Measurements from ENCODE around the gene HAVCR2.
"Not testable (repeated sequence)": the region's sequence is repeated elsewhere in the genome, so short reads cannot be mapped to it uniquely, and the experiment has no call there.

The HAVCR2 gene

DNA sequence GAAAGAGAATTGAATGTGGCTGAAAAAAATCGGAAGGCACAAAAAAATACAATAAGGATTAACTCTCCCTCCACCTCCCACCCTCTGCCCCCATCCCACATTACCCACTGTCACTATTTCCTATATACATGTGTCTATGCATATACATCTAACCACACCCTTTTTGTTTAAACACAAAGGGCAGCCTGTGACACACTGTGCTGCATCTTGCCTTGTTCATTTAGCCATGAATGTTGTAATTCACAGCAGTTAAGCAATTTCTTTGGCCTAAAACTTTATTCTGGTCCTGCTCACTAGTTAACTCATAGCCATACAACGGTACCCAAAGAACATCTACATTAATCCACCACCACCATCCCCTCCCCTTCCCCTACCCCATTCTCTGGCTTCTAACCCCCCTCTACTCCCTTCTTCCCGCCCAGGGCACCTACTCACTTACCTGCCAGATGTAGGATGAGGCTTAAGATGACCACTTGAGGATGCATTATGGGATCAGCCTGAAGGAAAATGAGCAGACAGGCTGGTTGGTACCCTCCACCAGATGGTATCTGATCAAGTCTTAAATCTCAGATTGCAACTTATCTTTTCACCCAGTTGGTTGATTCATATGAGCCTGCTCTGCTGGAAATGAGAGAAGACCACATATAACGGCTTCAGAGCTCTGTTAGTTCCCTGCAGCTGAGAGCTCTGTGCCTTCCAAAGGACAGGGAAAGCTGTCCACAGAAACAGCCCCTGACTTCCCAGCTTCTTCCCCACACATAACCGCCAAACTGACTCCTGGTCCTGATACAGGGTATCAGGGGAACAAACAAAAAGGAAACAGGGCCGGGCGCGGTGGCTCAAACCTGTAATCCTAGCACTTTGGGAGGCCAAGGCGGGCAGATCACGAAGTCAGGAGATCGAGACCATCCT, 51.1 kb downstream of the HAVCR2 start:
- Histone ChIP-seq H3K27ac (ENCODE audit: low read length) (no peak overlapping the region), H3K9me3 (ENCODE audit: insufficient read depth, low read length, severe bottlenecking) (no peaks in the 10 kb centered on the region), H3K79me2 (ENCODE audit: insufficient read depth, low read length) (no peaks in the 10 kb centered on the region), H3K9ac (ENCODE audit: low read depth, low read length) (no peak overlapping the region), H2AFZ (ENCODE audit: low read depth, low read length) (no peak overlapping the region), H3K4me1 (ENCODE audit: insufficient read depth, low read length) (no peaks in the 10 kb centered on the region), H3K4me3 (ENCODE audit: low read depth in 1 of 2, low read length in 2 of 2) (no peak overlapping the region), H4K20me1 (ENCODE audit: insufficient read depth, low read length) (no peaks in the 10 kb centered on the region), H3K36me3 (ENCODE audit: insufficient read depth, low read length) (no peaks in the 10 kb centered on the region), H3K4me2 (ENCODE audit: insufficient read depth, low read length) (no peak overlapping the region), H3K27me3 (ENCODE audit: insufficient read depth, low read length, poor library complexity) (no peaks in the 10 kb centered on the region)
- TF ChIP-seq, protein P1, sequence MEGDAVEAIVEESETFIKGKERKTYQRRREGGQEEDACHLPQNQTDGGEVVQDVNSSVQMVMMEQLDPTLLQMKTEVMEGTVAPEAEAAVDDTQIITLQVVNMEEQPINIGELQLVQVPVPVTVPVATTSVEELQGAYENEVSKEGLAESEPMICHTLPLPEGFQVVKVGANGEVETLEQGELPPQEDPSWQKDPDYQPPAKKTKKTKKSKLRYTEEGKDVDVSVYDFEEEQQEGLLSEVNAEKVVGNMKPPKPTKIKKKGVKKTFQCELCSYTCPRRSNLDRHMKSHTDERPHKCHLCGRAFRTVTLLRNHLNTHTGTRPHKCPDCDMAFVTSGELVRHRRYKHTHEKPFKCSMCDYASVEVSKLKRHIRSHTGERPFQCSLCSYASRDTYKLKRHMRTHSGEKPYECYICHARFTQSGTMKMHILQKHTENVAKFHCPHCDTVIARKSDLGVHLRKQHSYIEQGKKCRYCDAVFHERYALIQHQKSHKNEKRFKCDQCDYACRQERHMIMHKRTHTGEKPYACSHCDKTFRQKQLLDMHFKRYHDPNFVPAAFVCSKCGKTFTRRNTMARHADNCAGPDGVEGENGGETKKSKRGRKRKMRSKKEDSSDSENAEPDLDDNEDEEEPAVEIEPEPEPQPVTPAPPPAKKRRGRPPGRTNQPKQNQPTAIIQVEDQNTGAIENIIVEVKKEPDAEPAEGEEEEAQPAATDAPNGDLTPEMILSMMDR (IDR thresholded peaks at IDR 0.05; ENCODE audit: borderline replicate concordance, extremely low read depth, low read length, poor library complexity, severe bottlenecking), result no peak
- no peak for TF ChIP-seq EZH2 (IDR thresholded peaks at IDR 0.05; ENCODE audit: borderline replicate concordance, low read depth, low read length, severe bottlenecking)
- ATAC-seq (ENCODE audit: insufficient read depth, low read depth) (no peak), DNase-seq (no peak)

DNA sequence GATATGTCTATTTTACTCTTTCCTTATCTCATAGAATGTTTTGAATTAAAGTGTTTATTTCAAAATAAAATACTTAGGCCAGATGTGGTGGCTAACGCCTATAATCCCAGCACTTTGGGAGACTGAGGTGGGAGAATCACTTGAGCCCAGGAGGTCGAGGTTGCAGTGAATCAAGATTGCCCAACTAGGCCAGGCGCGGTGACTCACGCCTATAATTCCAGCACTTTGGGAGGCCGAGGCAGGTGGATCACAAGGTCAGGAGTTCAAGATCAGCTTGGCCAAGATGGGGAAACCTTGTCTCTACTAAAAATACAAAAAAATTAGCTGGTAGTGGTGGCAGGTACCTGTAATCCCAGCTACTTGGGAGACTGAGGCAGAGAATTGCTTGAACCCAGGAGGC, 52.0 kb downstream of the HAVCR2 start:
- not testable (repeated sequence) for H3K4me1 ChIP-seq (ENCODE audit: insufficient read depth, low read length); H3K4me2 ChIP-seq (ENCODE audit: insufficient read depth, low read length); H3K36me3 ChIP-seq (ENCODE audit: insufficient read depth, low read length); ATAC-seq (ENCODE audit: insufficient read depth, low read depth); DNase-seq; H3K27ac ChIP-seq (ENCODE audit: low read length); H3K27me3 ChIP-seq (ENCODE audit: insufficient read depth, low read length, poor library complexity); H3K9me3 ChIP-seq (ENCODE audit: insufficient read depth, low read length, severe bottlenecking); H3K4me3 ChIP-seq (ENCODE audit: low read depth in 1 of 2, low read length in 2 of 2); H3K9ac ChIP-seq (ENCODE audit: low read depth, low read length); H3K79me2 ChIP-seq (ENCODE audit: insufficient read depth, low read length); H4K20me1 ChIP-seq (ENCODE audit: insufficient read depth, low read length); H2AFZ ChIP-seq (ENCODE audit: low read depth, low read length)

DNA sequence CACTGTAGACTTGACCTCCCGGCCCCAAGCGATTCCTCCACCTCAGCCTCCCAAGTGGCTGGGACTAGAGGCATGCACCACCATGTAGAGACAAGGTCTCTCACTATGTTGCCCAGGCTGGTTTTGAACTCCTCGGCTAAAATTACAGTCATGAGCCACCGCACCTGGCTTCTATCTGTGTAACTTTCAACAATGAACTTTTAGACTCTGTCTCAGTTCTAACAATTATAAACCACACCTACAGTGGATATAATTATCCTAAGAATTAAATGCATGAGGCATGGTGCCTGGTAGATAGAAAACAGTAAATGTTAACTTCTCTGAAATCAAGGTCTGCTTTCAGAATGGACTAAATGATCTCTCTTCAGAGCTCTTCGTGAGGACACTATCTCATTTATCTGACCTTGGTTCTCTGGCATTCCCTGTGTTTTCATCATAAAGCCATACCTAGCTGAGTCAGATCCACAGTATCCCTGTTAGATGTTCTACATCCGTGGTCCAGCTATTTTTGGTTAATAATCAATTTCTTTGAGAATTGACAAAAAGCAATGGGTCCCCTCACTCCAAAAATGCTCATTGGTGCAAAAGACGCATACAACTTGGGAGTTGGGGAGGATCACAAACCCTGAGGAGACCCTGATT, 57.1 kb downstream of the HAVCR2 start:
- no peak for ATAC-seq (ENCODE audit: insufficient read depth, low read depth)
- H3K4me1 ChIP-seq (ENCODE audit: insufficient read depth, low read length), result no peaks in the 10 kb centered on the region

More for the DNA sequence above, 57.1 kb downstream of the HAVCR2 start:
- no peak overlapping the region for H3K4me3 ChIP-seq (ENCODE audit: low read depth in 1 of 2, low read length in 2 of 2)
- no peak overlapping the region for H2AFZ ChIP-seq (ENCODE audit: low read depth, low read length)
- no peak overlapping the region for H3K4me2 ChIP-seq (ENCODE audit: insufficient read depth, low read length)
- no peaks in the 10 kb centered on the region for H3K79me2 ChIP-seq (ENCODE audit: insufficient read depth, low read length)
- H3K9ac ChIP-seq (ENCODE audit: low read depth, low read length), result no peak overlapping the region
- H3K27me3 ChIP-seq (ENCODE audit: insufficient read depth, low read length, poor library complexity), result peaks cover 4% of the 10 kb centered on the region
- no peak overlapping the region for H3K27ac ChIP-seq (ENCODE audit: low read length)
- no peaks in the 10 kb centered on the region for H3K9me3 ChIP-seq (ENCODE audit: insufficient read depth, low read length, severe bottlenecking)
- H4K20me1 ChIP-seq (ENCODE audit: insufficient read depth, low read length), result no peaks in the 10 kb centered on the region
- TF ChIP-seq EZH2 (IDR thresholded peaks at IDR 0.05; ENCODE audit: borderline replicate concordance, low read depth, low read length, severe bottlenecking), result no peak
- TF ChIP-seq, protein P1 (IDR thresholded peaks at IDR 0.05; ENCODE audit: borderline replicate concordance, extremely low read depth, low read length, poor library complexity, severe bottlenecking), result no peak
- H3K36me3 ChIP-seq (ENCODE audit: insufficient read depth, low read length), result no peaks in the 10 kb centered on the region
- no peak for DNase-seq
